ENCODE results near the gene TNFRSF8.

TNFRSF8 gene

GRCh38 chr1:12109901-12110300, 46.8 kb downstream of the TNFRSF8 start:
- TF ChIP-seq JUND (IDR thresholded peaks at IDR 0.05; ENCODE audit: low read depth) = no peak
- DNase-seq (ENCODE audit: low read depth in 1 of 2, low spot score in 1 of 2) = no peak
- in situ Hi-C loops (cut with HindIII; ENCODE audit: low pct_unique_long_range_greater_than_20kb, low sequenced_read_pairs) = no loop called here

- TF ChIP-seq JUND (IDR thresholded peaks at IDR 0.05; ENCODE audit: low read depth) = no peak
- no peak for DNase-seq (ENCODE audit: low read depth in 1 of 2, low spot score in 1 of 2)
- in situ Hi-C loops (cut with HindIII; ENCODE audit: low pct_unique_long_range_greater_than_20kb, low sequenced_read_pairs) = no loop called here
These were observed 48.6 kb downstream of the TNFRSF8 start for GRCh38 chr1:12111741-12112140.

GRCh38 chr1:12112711-12113161, 49.6 kb downstream of the TNFRSF8 start:
- DNase-seq (ENCODE audit: low read depth in 1 of 2, low spot score in 1 of 2) = no peak
- no peak for TF ChIP-seq JUND (IDR thresholded peaks at IDR 0.05; ENCODE audit: low read depth)
- in situ Hi-C loops (cut with HindIII; ENCODE audit: low pct_unique_long_range_greater_than_20kb, low sequenced_read_pairs) = no loop called here

- in situ Hi-C loops (cut with HindIII; ENCODE audit: low pct_unique_long_range_greater_than_20kb, low sequenced_read_pairs) = no loop called here
- peak in 1 of 2 experiments; percentile 72 for DNase-seq (ENCODE audit: low read depth in 1 of 2, low spot score in 1 of 2)
- no peak for TF ChIP-seq JUND (IDR thresholded peaks at IDR 0.05; ENCODE audit: low read depth)
These were observed 50.6 kb downstream of the TNFRSF8 start for GRCh38 chr1:12113433-12114339.

GRCh38 chr1:12114340-12114683, 51.2 kb downstream of the TNFRSF8 start:
- no peak for TF ChIP-seq JUND (IDR thresholded peaks at IDR 0.05; ENCODE audit: low read depth)
- in situ Hi-C loops (cut with HindIII; ENCODE audit: low pct_unique_long_range_greater_than_20kb, low sequenced_read_pairs) = no loop called here

GRCh38 chr1:12114916-12115315, 51.8 kb downstream of the TNFRSF8 start:
- no peak for DNase-seq (ENCODE audit: low read depth in 1 of 2, low spot score in 1 of 2)
- in situ Hi-C loops (cut with HindIII; ENCODE audit: low pct_unique_long_range_greater_than_20kb, low sequenced_read_pairs) = no loop called here

More at GRCh38 chr1:12114340-12114683, 51.2 kb downstream of the TNFRSF8 start:
- no peak for DNase-seq (ENCODE audit: low read depth in 1 of 2, low spot score in 1 of 2)

GRCh38 chr1:12121212-12122003, 58.3 kb downstream of the TNFRSF8 start:
- in situ Hi-C loops (cut with HindIII; ENCODE audit: low pct_unique_long_range_greater_than_20kb, low sequenced_read_pairs) = no loop called here
- DNase-seq (ENCODE audit: low read depth in 1 of 2, low spot score in 1 of 2) = no peak
- no peak for TF ChIP-seq JUND (IDR thresholded peaks at IDR 0.05; ENCODE audit: low read depth)

More at GRCh38 chr1:12114916-12115315, 51.8 kb downstream of the TNFRSF8 start:
- no peak for TF ChIP-seq JUND (IDR thresholded peaks at IDR 0.05; ENCODE audit: low read depth)

- in situ Hi-C loops (cut with HindIII; ENCODE audit: low pct_unique_long_range_greater_than_20kb, low sequenced_read_pairs) = no loop called here
- TF ChIP-seq JUND (IDR thresholded peaks at IDR 0.05; ENCODE audit: low read depth) = no peak
- no peak for DNase-seq (ENCODE audit: low read depth in 1 of 2, low spot score in 1 of 2)
These were observed 60.1 kb downstream of the TNFRSF8 start for GRCh38 chr1:12123172-12123571.

GRCh38 chr1:12124693-12125421, 61.8 kb downstream of the TNFRSF8 start:
- no peak for TF ChIP-seq JUND (IDR thresholded peaks at IDR 0.05; ENCODE audit: low read depth)
- peak in 1 of 2 experiments; percentile 60 for DNase-seq (ENCODE audit: low read depth in 1 of 2, low spot score in 1 of 2)
- in situ Hi-C loops (cut with HindIII; ENCODE audit: low pct_unique_long_range_greater_than_20kb, low sequenced_read_pairs) = no loop called here

GRCh38 chr1:12125422-12126355, 62.6 kb downstream of the TNFRSF8 start:
- no peak for DNase-seq (ENCODE audit: low read depth in 1 of 2, low spot score in 1 of 2)
- in situ Hi-C loops (cut with HindIII; ENCODE audit: low pct_unique_long_range_greater_than_20kb, low sequenced_read_pairs) = no loop called here
- no peak for TF ChIP-seq JUND (IDR thresholded peaks at IDR 0.05; ENCODE audit: low read depth)

- in situ Hi-C loops (cut with HindIII; ENCODE audit: low pct_unique_long_range_greater_than_20kb, low sequenced_read_pairs) = no loop called here
- no peak for TF ChIP-seq JUND (IDR thresholded peaks at IDR 0.05; ENCODE audit: low read depth)
- no peak for DNase-seq (ENCODE audit: low read depth in 1 of 2, low spot score in 1 of 2)
These were observed 63.7 kb downstream of the TNFRSF8 start for GRCh38 chr1:12126781-12127180.
